ENCODE data around the gene ATP2C1. TPM values are rescaled to one million over a fixed set of nuclear protein-coding genes. Genes with fewer than 3 reads are reported as not detected.

Gene ATP2C1
- total and polyA plus RNA-seq, 2 donors from 2014 or later: 46.8 to 102 TPM

DNA sequence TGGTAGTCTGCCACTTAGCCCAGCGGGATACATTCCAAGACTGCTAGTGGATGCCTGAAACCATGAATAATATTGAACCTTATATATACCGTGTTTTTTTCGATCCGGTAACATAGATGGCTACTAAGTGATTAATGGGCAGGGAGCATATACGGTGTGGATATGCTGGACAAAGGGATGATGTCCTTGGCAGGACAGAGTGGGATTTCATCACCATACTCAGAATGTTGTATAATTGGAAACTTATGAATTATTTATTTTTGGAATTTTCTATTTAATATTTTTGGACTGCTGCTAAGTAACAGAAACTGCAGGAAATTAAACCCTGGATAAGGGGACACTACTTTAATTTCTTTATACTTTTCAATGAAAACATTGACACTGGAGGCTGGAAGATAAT lies 79.5 kb downstream of the ATP2C1 start:
- no peaks in the 10 kb centered on the region for H3K9me3 ChIP-seq (ENCODE audit: control insufficient read depth in 2 of 3, insufficient read depth in 1 of 3, low read length in 3 of 3)
- intact Hi-C loops (cut with DNase I): no loop called here
- no peak overlapping the region for H3K4me3 ChIP-seq (ENCODE audit: low read length in 3 of 3)
- DNase-seq (no peak), FAIRE-seq (no peak)
- no peaks in the 10 kb centered on the region for H3K4me1 ChIP-seq (ENCODE audit: control insufficient read depth in 2 of 3, insufficient read depth in 2 of 3, low read depth in 1 of 3, low read length in 3 of 3)
- no peak overlapping the region for H3K9ac ChIP-seq (ENCODE audit: low read length in 3 of 3)
- TF ChIP-seq, protein P1, sequence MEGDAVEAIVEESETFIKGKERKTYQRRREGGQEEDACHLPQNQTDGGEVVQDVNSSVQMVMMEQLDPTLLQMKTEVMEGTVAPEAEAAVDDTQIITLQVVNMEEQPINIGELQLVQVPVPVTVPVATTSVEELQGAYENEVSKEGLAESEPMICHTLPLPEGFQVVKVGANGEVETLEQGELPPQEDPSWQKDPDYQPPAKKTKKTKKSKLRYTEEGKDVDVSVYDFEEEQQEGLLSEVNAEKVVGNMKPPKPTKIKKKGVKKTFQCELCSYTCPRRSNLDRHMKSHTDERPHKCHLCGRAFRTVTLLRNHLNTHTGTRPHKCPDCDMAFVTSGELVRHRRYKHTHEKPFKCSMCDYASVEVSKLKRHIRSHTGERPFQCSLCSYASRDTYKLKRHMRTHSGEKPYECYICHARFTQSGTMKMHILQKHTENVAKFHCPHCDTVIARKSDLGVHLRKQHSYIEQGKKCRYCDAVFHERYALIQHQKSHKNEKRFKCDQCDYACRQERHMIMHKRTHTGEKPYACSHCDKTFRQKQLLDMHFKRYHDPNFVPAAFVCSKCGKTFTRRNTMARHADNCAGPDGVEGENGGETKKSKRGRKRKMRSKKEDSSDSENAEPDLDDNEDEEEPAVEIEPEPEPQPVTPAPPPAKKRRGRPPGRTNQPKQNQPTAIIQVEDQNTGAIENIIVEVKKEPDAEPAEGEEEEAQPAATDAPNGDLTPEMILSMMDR (IDR thresholded peaks at IDR 0.05; ENCODE audit: borderline replicate concordance, extremely low read depth, insufficient read depth): no peak
- no peaks in the 10 kb centered on the region for H3K27me3 ChIP-seq (ENCODE audit: control insufficient read depth, insufficient read depth, low read length)
- H3K27ac ChIP-seq (ENCODE audit: low read depth in 2 of 2, low read length in 2 of 2): no peak overlapping the region
- peaks cover 0 to 20% (median 2%) of the 10 kb centered on the region in 3 donors for H3K36me3 ChIP-seq (ENCODE audit: control insufficient read depth in 2 of 3, insufficient read depth in 3 of 3, low read length in 3 of 3)

DNA sequence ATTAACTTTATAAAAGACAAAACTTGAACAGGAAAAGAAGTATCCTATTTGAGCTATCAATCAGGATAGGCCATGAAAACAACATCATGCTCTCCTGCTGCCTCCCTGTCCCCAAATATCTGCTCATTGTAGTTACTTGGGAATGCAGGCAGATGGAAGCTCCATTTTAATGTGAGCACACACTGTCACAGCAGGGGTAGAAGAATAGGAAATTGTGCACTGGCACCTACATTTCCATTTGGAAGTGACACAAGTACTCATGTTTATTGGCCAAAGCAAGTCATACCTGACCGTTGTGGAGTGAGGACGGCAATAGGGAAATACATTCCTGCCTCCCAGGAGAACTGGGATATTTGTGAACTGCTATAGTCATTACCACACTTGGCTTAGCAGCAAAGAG lies 80.3 kb downstream of the ATP2C1 start:
- FAIRE-seq (no peak), DNase-seq (no peak)
- Histone ChIP-seq H3K9ac (ENCODE audit: low read length in 3 of 3) (no peak overlapping the region), H3K27me3 (ENCODE audit: control insufficient read depth, insufficient read depth, low read length) (no peaks in the 10 kb centered on the region), H3K4me3 (ENCODE audit: low read length in 3 of 3) (no peak overlapping the region), H3K27ac (ENCODE audit: low read depth in 2 of 2, low read length in 2 of 2) (no peak overlapping the region), H3K9me3 (ENCODE audit: control insufficient read depth in 2 of 3, insufficient read depth in 1 of 3, low read length in 3 of 3) (no peaks in the 10 kb centered on the region), H3K4me1 (ENCODE audit: control insufficient read depth in 2 of 3, insufficient read depth in 2 of 3, low read depth in 1 of 3, low read length in 3 of 3) (no peaks in the 10 kb centered on the region), H3K36me3 (ENCODE audit: control insufficient read depth in 2 of 3, insufficient read depth in 3 of 3, low read length in 3 of 3) (peaks cover 0 to 20% (median 4%) of the 10 kb centered on the region in 3 donors)
- TF ChIP-seq, protein P1 (IDR thresholded peaks at IDR 0.05; ENCODE audit: borderline replicate concordance, extremely low read depth, insufficient read depth): no peak
- intact Hi-C loops (cut with DNase I): no loop called here

DNA sequence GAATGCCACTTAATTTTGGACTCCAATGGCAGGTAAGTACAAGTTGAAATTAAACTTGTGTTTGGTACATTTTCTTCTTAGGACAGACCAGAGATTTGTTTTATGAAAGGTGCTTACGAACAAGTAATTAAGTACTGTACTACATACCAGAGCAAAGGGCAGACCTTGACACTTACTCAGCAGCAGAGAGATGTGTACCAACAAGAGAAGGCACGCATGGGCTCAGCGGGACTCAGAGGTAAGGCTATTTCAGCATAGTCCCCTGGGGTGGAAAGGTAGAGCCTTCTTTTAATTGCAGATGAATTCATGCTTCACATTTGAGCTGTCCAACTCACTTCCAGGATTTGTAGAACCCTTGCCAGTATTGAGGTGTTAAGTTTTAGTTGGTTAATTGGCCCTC lies 81.4 kb downstream of the ATP2C1 start:
- Histone ChIP-seq H3K27me3 (ENCODE audit: control insufficient read depth, insufficient read depth, low read length) (no peaks in the 10 kb centered on the region), H3K4me1 (ENCODE audit: control insufficient read depth in 2 of 3, insufficient read depth in 2 of 3, low read depth in 1 of 3, low read length in 3 of 3) (no peaks in the 10 kb centered on the region), H3K9ac (ENCODE audit: low read length in 3 of 3) (no peak overlapping the region), H3K36me3 (ENCODE audit: control insufficient read depth in 2 of 3, insufficient read depth in 3 of 3, low read length in 3 of 3) (peaks cover 0 to 19% (median 4%) of the 10 kb centered on the region in 3 donors), H3K27ac (ENCODE audit: low read depth in 2 of 2, low read length in 2 of 2) (no peak overlapping the region), H3K4me3 (ENCODE audit: low read length in 3 of 3) (no peak overlapping the region), H3K9me3 (ENCODE audit: control insufficient read depth in 2 of 3, insufficient read depth in 1 of 3, low read length in 3 of 3) (no peaks in the 10 kb centered on the region)
- no peak for FAIRE-seq
- intact Hi-C loops (cut with DNase I): no loop called here
- DNase-seq: no peak
- TF ChIP-seq, protein P1 (IDR thresholded peaks at IDR 0.05; ENCODE audit: borderline replicate concordance, extremely low read depth, insufficient read depth): no peak

DNA sequence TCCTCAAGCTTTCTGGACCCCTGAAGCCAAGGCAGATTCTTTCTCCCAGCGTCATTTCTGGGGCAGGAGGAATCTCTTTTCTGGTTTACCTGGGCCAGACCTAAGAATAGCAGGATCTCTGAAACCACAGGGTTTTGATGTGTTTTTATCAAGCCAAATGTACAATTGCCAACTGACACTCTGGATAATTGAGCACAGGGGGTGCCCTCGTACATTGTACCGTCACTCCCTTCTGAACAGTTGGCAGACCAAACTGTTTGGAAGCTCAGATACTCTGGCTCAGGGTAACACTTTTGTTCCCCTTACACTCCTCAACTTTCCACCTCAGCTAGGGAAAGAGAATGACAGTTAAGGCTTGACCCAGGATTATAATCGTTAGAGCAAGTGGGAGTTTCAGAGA lies 82.8 kb downstream of the ATP2C1 start:
- Histone ChIP-seq H3K36me3 (ENCODE audit: control insufficient read depth in 2 of 3, insufficient read depth in 3 of 3, low read length in 3 of 3) (peaks cover 0 to 9% (median 4%) of the 10 kb centered on the region in 3 donors), H3K4me3 (ENCODE audit: low read length in 3 of 3) (no peak overlapping the region), H3K27me3 (ENCODE audit: control insufficient read depth, insufficient read depth, low read length) (no peaks in the 10 kb centered on the region), H3K9ac (ENCODE audit: low read length in 3 of 3) (no peak overlapping the region), H3K4me1 (ENCODE audit: control insufficient read depth in 2 of 3, insufficient read depth in 2 of 3, low read depth in 1 of 3, low read length in 3 of 3) (no peaks in the 10 kb centered on the region), H3K27ac (ENCODE audit: low read depth in 2 of 2, low read length in 2 of 2) (no peak overlapping the region), H3K9me3 (ENCODE audit: control insufficient read depth in 2 of 3, insufficient read depth in 1 of 3, low read length in 3 of 3) (no peaks in the 10 kb centered on the region)
- DNase-seq: no peak
- intact Hi-C loops (cut with DNase I): no loop called here
- TF ChIP-seq, protein P1 (IDR thresholded peaks at IDR 0.05; ENCODE audit: borderline replicate concordance, extremely low read depth, insufficient read depth): no peak
- FAIRE-seq: no peak

Measured in kidney (tissue), 14 donors.